IMR-90 (cell line): ENCODE measurements around the gene CARD14. TPM values are rescaled to one million over a fixed set of nuclear protein-coding genes. Genes with fewer than 3 reads are reported as not detected.

Experiments used
- ATAC-seq: fragments of 200-7000 bp; cut with Tn5 transposase; 2 replicates; pipeline ENCODE4 v1.9.1; 2020; ENCODE audit warnings: low read depth, mild to moderate bottlenecking, moderate library complexity
- BruUV-seq: library from RNA; stranded (reverse); fragments of 400-500 nt; replicated peaks from 2 replicates; lab custom pipeline; 2021; lab: Mats Ljungman, UMichigan
- CTCF ChIA-PET: fragments of 300-600 bp; formaldehyde crosslinking; extraction: SDS; loops from one replicate; lab custom pipeline; 2021; ENCODE audit warnings: antibody characterized with exemption; lab: Yijun Ruan, JAX
- POLR2A ChIA-PET: fragments of 300-600 bp; sonication (Branson Sonifier 250); formaldehyde crosslinking; loops from one replicate; lab custom pipeline; 2022; ENCODE audit warnings: antibody characterized with exemption; ENCODE audit not compliant: unreplicated experiment; lab: Charles Lee
- DNase-seq: peaks from one replicate; pipeline ENCODE4 v3.0.0; 2013
- H2AFZ ChIP-seq: replicated peaks from 2 replicates; pipeline ENCODE3; 2013; ENCODE audit warnings: low read length, mild to moderate bottlenecking; ENCODE audit not compliant: poor library complexity
- H2AK5ac ChIP-seq: 2 replicates; pipeline ENCODE4 v1.6.1; 2013; ENCODE audit warnings: low read depth, low read length, inconsistent platforms
- H2AK9ac ChIP-seq: replicated peaks from 2 replicates; pipeline ENCODE3; 2013; ENCODE audit warnings: mild to moderate bottlenecking, low read depth, low read length, moderate library complexity; ENCODE audit not compliant: poor library complexity
- H2BK120ac ChIP-seq: 2 replicates; pipeline ENCODE4 v1.6.1; 2013; ENCODE audit warnings: low read depth, low read length, inconsistent platforms
- H2BK15ac ChIP-seq: 3 replicates; pipeline ENCODE4 v1.6.1; 2013; ENCODE audit warnings: low read depth, low read length, inconsistent platforms
- H2BK20ac ChIP-seq: 2 replicates; pipeline ENCODE4 v1.6.1; 2013; ENCODE audit warnings: low read depth, mild to moderate bottlenecking, inconsistent platforms, low read length, moderate library complexity
- H2BK5ac ChIP-seq: 2 replicates; pipeline ENCODE4 v1.6.1; 2013; ENCODE audit warnings: mild to moderate bottlenecking, low read depth, low read length, inconsistent platforms; ENCODE audit not compliant: poor library complexity, severe bottlenecking
- H3K14ac ChIP-seq: replicated peaks from 2 replicates; pipeline ENCODE4 v1.6.1; 2013; ENCODE audit warnings: low read depth, low read length, inconsistent platforms
- H3K18ac ChIP-seq: 2 replicates; pipeline ENCODE4 v1.6.1; 2013; ENCODE audit warnings: low read depth, low read length, control low read depth
- H3K23ac ChIP-seq: 2 replicates; pipeline ENCODE4 v1.6.1; 2013; ENCODE audit warnings: low read depth, low read length, inconsistent platforms
- H3K27ac ChIP-seq: 2 replicates; pipeline ENCODE4 v1.5.1; 2013; ENCODE audit warnings: mild to moderate bottlenecking, control low read depth, low read length; ENCODE audit not compliant: insufficient read depth
- H3K27me3 ChIP-seq: 2 replicates; pipeline ENCODE4 v1.6.1; 2013; ENCODE audit warnings: low read length; ENCODE audit not compliant: control insufficient read depth, insufficient read depth
- H3K36me3 ChIP-seq: 2 replicates; pipeline ENCODE4 v1.6.1; 2013; ENCODE audit warnings: low read length, mixed read lengths; ENCODE audit not compliant: control insufficient read depth, insufficient read depth
- H3K4ac ChIP-seq: 2 replicates; pipeline ENCODE4 v1.6.1; 2013; ENCODE audit warnings: low read depth, low read length, inconsistent platforms
- H3K4me1 ChIP-seq: 2 replicates; pipeline ENCODE4 v1.6.1; 2013; ENCODE audit warnings: low read length, mixed read lengths; ENCODE audit not compliant: control insufficient read depth, insufficient read depth
- H3K4me2 ChIP-seq: 2 replicates; pipeline ENCODE4 v1.6.1; 2013; ENCODE audit warnings: low read depth, mild to moderate bottlenecking, control low read depth, low read length, moderate library complexity
- H3K4me3 ChIP-seq: 2 replicates; pipeline ENCODE4 v1.5.1; 2013; ENCODE audit warnings: low read depth, mild to moderate bottlenecking, control low read depth, low read length, moderate library complexity; ENCODE audit not compliant: insufficient read depth
- H3K56ac ChIP-seq: 2 replicates; pipeline ENCODE4 v1.6.1; 2013; ENCODE audit warnings: low read length, inconsistent platforms; ENCODE audit not compliant: insufficient read depth; ENCODE audit errors: extremely low read depth
- H3K79me1 ChIP-seq, 2 experiments: 2 replicates each; pipeline ENCODE4 v1.6.1; 2013; ENCODE audit warnings: low read length in 2 of 2, inconsistent platforms in 1 of 2, low read depth in 1 of 2
- H3K9ac ChIP-seq: 2 replicates; pipeline ENCODE4 v1.6.1; 2013; ENCODE audit warnings: low read depth, low read length, control low read depth
- H3K9me1 ChIP-seq: 2 replicates; pipeline ENCODE4 v1.6.1; 2013; ENCODE audit warnings: low read length, inconsistent platforms; ENCODE audit not compliant: insufficient read depth
- H3K9me3 ChIP-seq: 2 replicates; pipeline ENCODE4 v1.6.1; 2013; ENCODE audit warnings: low read length; ENCODE audit not compliant: control insufficient read depth, insufficient read depth
- H4K20me1 ChIP-seq: 2 replicates; pipeline ENCODE4 v1.6.1; 2013; ENCODE audit warnings: low read length, inconsistent platforms; ENCODE audit not compliant: insufficient read depth
- H4K5ac ChIP-seq: 2 replicates; pipeline ENCODE4 v1.6.1; 2013; ENCODE audit warnings: mild to moderate bottlenecking, low read depth, low read length, control low read depth
- H4K8ac ChIP-seq, 2 experiments: 2 replicates each; pipeline ENCODE4 v1.6.1; 2013; ENCODE audit warnings: low read depth in 2 of 2, low read length in 2 of 2, control low read depth in 1 of 2, inconsistent platforms in 1 of 2
- H4K91ac ChIP-seq: 2 replicates; pipeline ENCODE4 v1.6.1; 2013; ENCODE audit warnings: low read depth, low read length, inconsistent platforms; ENCODE audit not compliant: insufficient read depth
- CEBPB ChIP-seq: IDR thresholded peaks from 2 replicates; pipeline ENCODE4 v1.6.1; 2012; ENCODE audit warnings: low read depth, low read length, improper control_type of control experiment
- CHD1 ChIP-seq: IDR thresholded peaks from 2 replicates; pipeline ENCODE4 v1.6.1; 2012; ENCODE audit warnings: low read depth, low read length, improper control_type of control experiment
- FOS ChIP-seq: fragments of 150-350 bp; IDR thresholded peaks from 2 replicates; pipeline ENCODE4 v1.6.1; 2016; ENCODE audit warnings: low read depth, low read length
- NFE2L2 ChIP-seq: fragments of 150-350 bp; IDR thresholded peaks from 2 replicates; pipeline ENCODE4 v1.6.1; 2016; ENCODE audit warnings: low read depth, mild to moderate bottlenecking, low read length
- POLR2A ChIP-seq: IDR thresholded peaks from 2 replicates; pipeline ENCODE4 v1.6.1; 2012; ENCODE audit warnings: mild to moderate bottlenecking, low read depth, low read length
- RCOR1 ChIP-seq: IDR thresholded peaks from 2 replicates; pipeline ENCODE4 v1.6.1; 2012; ENCODE audit warnings: mild to moderate bottlenecking, low read length, improper control_type of control experiment; ENCODE audit not compliant: insufficient replicate concordance
- SMC3 ChIP-seq: fragments of 150-350 bp; IDR thresholded peaks from 2 replicates; pipeline ENCODE4 v1.6.1; 2016; ENCODE audit warnings: low read depth, mild to moderate bottlenecking, antibody characterized with exemption, low read length, moderate library complexity
- WGBS, 2 experiments: methylation state at CpG; one replicate each; pipeline versions ENCODE4 v1.1.5 to v1.1.7; 2013; ENCODE audit warnings: missing lambda C conversion rate in 2 of 2; ENCODE audit not compliant: insufficient read length in 1 of 2; ENCODE audit errors: extremely low coverage in 2 of 2; 5-methylcytosine and 5-hydroxymethylcytosine counted together
- dilution Hi-C: fragments of 300-500 bp; cut with HindIII; formaldehyde crosslinking; loops from one replicate; pipeline ENCODE4 v1.14.3; 2018; ENCODE audit warnings: low sequenced_read_pairs; ENCODE audit not compliant: unreplicated experiment
- in situ Hi-C: fragments of 300-500 bp; cut with MboI; formaldehyde crosslinking; loops from 3 replicates; pipeline ENCODE4 v1.14.3; 2019; ENCODE audit warnings: low sequenced_read_pairs, inconsistent platforms, mixed read lengths
- intact Hi-C: fragments of 100-400 bp; cut with micrococcal nuclease; formaldehyde crosslinking; loops from 2 replicates; pipeline ENCODE4 v1.10.0; 2022
- polyA plus RNA-seq, 3 experiments: library from polyadenylated mRNA; depleted of rRNA; stranded (reverse); fragments of >200 nt; gene quantifications; 2 replicates each; pipeline ENCODE4 v1.2.3, GENCODE V29; 2012; ENCODE audit warnings: low replicate concordance in 1 of 3
- total RNA-seq: library from RNA; depleted of rRNA; stranded (reverse); fragments of >200 nt; gene quantifications from 2 replicates; pipeline ENCODE4 v1.2.3, GENCODE V29; 2012
- TF ChIP-seq, protein P1 (sequence below): fragments of 150-350 bp; IDR thresholded peaks from 2 replicates; pipeline ENCODE4 v1.6.1; 2017; ENCODE audit warnings: mild to moderate bottlenecking, antibody characterized with exemption, low read length, low read depth

CARD14 gene
- total and polyA plus RNA-seq, 2 of the 4 experiments (the other 2 are of a cell fraction), result not detected

DNA sequence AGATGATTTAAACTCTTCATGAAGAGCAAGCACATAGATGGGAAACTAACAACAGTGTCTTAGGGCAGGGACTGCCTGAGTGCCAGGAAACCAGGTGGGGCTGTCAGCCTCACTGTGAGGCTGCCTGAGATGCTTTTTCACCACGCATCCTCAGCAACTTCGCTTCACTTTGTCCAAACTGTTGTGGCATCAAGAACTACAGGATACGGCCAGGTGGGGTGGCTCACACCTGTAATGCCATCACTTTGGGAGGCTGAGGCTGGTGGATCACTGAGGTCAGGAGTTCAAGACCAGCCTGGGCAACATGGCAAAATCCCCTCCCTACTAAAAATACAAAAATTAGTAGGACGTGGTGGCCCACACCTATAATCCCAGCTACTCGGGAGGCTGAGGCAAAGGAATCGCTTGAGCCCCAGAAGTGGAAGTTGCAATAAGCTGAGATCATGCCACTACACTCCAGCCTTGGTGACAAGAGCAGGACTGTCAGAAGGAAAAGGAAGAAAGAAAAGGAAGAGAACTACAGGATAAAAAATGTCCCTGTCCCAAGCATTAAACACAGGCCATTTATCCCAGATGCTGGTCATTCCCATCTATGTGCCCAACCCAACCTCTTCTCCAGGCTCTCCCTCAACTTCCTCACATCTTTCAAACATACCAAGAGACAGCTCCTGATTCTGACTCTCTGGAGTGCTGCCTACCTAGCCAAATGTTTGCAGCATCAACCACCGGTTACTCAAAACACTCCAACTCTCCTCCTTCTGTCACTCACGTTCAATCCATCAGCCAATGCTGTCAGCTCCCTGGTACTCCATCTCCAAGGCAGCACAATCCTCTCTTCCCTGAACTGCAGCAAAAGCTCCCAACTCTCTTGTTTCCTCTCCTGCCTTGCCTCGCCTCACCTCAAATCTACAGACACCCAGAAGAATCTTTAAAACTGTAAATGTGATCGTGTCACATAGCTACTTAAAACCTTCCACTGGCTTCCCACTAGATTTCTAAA is 24.5 kb upstream of the CARD14 start:
- peaks cover 8% of the 10 kb centered on the region for H3K4me1 ChIP-seq
- WGBS, 2 experiments, result 40% methylated on average over 7 of the region's 10 CpGs; no CpG with 5 or more reads in 1 of the 2 experiments
- POLR2A ChIA-PET, result interaction anchor here (0.6 to 0.9 kb wide), 2 partner anchors 44 to 112 kb away, joined by 3 to 9 read pairs; partner anchors contain the start of gene GAA

More for the DNA sequence above, 24.5 kb upstream of the CARD14 start:
- Histone ChIP-seq H3K14ac (peak overlapping the region; percentile 76), H3K18ac (no peak overlapping the region), H3K27me3 (no peaks in the 10 kb centered on the region), H2AK9ac (peak overlapping the region; percentile 39), H2AFZ (no peak overlapping the region), H3K9ac (peak overlapping the region; percentile 93), H4K91ac (no peak overlapping the region), H3K4me3 (peak overlapping the region; percentile 87), H3K4me2 (peak overlapping the region; percentile 98), H3K36me3 (peaks cover 28% of the 10 kb centered on the region), H3K79me1 (peaks cover 27 to 71% of the 10 kb centered on the region in 2 experiments), H4K8ac (no peak overlapping the region), H3K56ac (peak overlapping the region; percentile 45; the same call in 1 of the 2 replicates), H2BK120ac (no peak overlapping the region), H4K20me1 (peaks cover 27% of the 10 kb centered on the region), H2AK5ac (no peak overlapping the region; the same call in 1 of the 2 replicates), H2BK5ac (no peak overlapping the region), H3K27ac (peak overlapping the region; percentile 10), H3K9me3 (no peaks in the 10 kb centered on the region), H2BK15ac (no peak overlapping the region), H2BK20ac (no peak overlapping the region), H3K4ac (0 out of 2 replicates have a peak overlapping the region, but pooled peaks have one; percentile 19), H3K9me1 (peaks cover 10% of the 10 kb centered on the region), H3K23ac (peak overlapping the region; percentile 92), H4K5ac (no peak overlapping the region)
- peak; percentile 5 for DNase-seq
- BruUV-seq, result no TSS peak
- no peak for TF ChIP-seq RCOR1
- no peak; the same call in 1 of the 2 replicates for TF ChIP-seq POLR2A
- no peak for TF ChIP-seq SMC3
- peak; percentile 31; the same call in 1 of the 2 replicates for TF ChIP-seq CHD1
- no peak for TF ChIP-seq CEBPB
- TF ChIP-seq NFE2L2, result no peak
- TF ChIP-seq, protein P1, sequence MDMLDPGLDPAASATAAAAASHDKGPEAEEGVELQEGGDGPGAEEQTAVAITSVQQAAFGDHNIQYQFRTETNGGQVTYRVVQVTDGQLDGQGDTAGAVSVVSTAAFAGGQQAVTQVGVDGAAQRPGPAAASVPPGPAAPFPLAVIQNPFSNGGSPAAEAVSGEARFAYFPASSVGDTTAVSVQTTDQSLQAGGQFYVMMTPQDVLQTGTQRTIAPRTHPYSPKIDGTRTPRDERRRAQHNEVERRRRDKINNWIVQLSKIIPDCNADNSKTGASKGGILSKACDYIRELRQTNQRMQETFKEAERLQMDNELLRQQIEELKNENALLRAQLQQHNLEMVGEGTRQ, result no peak
- no peak for TF ChIP-seq FOS
- intact Hi-C loops, result loop anchor here (5.0 kb wide), 1 partner anchor 43 kb away; the partner anchor contains the start of gene GAA
- ATAC-seq, result no peak
- CTCF ChIA-PET, result interaction anchor here (1.1 to 3.2 kb wide), 2 partner anchors 44 kb away, joined by 6 to 9 read pairs; partner anchors contain the start of gene GAA
- in situ Hi-C loops, result no loop called here
- dilution Hi-C loops, result no loop called here
